Vagina (tissue), 2 donors: ENCODE data around the gene TNNT3. TPM values are rescaled to one million over a fixed set of nuclear protein-coding genes. Genes with fewer than 3 reads are reported as not detected.

Experiments
- DNase-seq, 2 donors: peaks; one replicate each; pipeline ENCODE4 v3.0.0-alpha.2; 2017; ENCODE audit errors: extremely low spot score in 2 of 2
- H3K27ac ChIP-seq: fragments of 200-600 bp; sonication (generic); one replicate; pipeline ENCODE4 v1.5.1; 2019
- H3K27me3 ChIP-seq: fragments of 200-600 bp; sonication (generic); one replicate; pipeline ENCODE4 v1.5.1; 2019
- H3K36me3 ChIP-seq, 2 donors: fragments of 200-600 bp; sonication (generic); one replicate each; pipeline ENCODE4 v1.5.1; 2017 to 2019
- H3K4me1 ChIP-seq: fragments of 200-600 bp; sonication (generic); one replicate; pipeline ENCODE4 v1.5.1; 2019
- H3K4me3 ChIP-seq, 2 donors: fragments of 200-600 bp; sonication (generic); 1 replicate in 1 of 2; 2 replicates in 1 of 2; pipeline ENCODE4 v1.5.1; 2016 to 2019
- H3K9me3 ChIP-seq: fragments of 200-600 bp; sonication (generic); one replicate; pipeline ENCODE4 v1.5.1; 2019
- CTCF ChIP-seq, 3 experiments: fragments of 450-650 bp in 2 of 3; fragments of 200-600 bp in 1 of 3; sonication (generic) in 1 of 3; IDR thresholded peaks; one replicate each; pipeline ENCODE4 v1.5.1; 2017 to 2019; ENCODE audit warnings: antibody characterized with exemption in 3 of 3, mild to moderate bottlenecking in 2 of 3, moderate library complexity in 2 of 3
- POLR2A ChIP-seq, 2 donors: fragments of 450-650 bp; IDR thresholded peaks; one replicate each; pipeline ENCODE4 v1.6.1; 2017; ENCODE audit warnings: antibody characterized with exemption in 2 of 2, mild to moderate bottlenecking in 2 of 2, moderate library complexity in 2 of 2
- POLR2AphosphoS5 ChIP-seq, 2 donors: sonication (generic); formaldehyde crosslinking; IDR thresholded peaks; one replicate each; pipeline ENCODE4 v1.9.0; 2017; ENCODE audit warnings: antibody characterized with exemption in 2 of 2, mild to moderate bottlenecking in 2 of 2, low read depth in 1 of 2; ENCODE audit not compliant: insufficient read depth in 1 of 2
- intact Hi-C: fragments of 100-400 bp; cut with DNase I; formaldehyde crosslinking; loops from one replicate; pipeline ENCODE4 v1.15.1; 2023
- total RNA-seq: library from RNA; depleted of rRNA; stranded (reverse); fragments of >200 nt; gene quantifications from one replicate; pipeline ENCODE4 v1.2.3, GENCODE V29; 2016

The TNNT3 gene
- total RNA-seq, 1 donor from 2014 or later = 20.4 TPM

GRCh38 chr11:1943977-1944376, 24.5 kb downstream of the TNNT3 start:
- TF ChIP-seq CTCF (IDR thresholded peaks at IDR 0.05) (no peak), POLR2A (IDR thresholded peaks at IDR 0.05) (no peak), POLR2AphosphoS5 (IDR thresholded peaks at IDR 0.05; ENCODE audit: insufficient read depth in 1 of 2, low read depth in 1 of 2) (no peak)
- DNase-seq = no peak
- intact Hi-C loops = no loop called here

GRCh38 chr11:1946812-1947484, 27.4 kb downstream of the TNNT3 start, which contains the start of gene MRPL23:
MRPL23 (plus strand) TSS chr11:1947332; CDS start chr11:1947363, 31 bp downstream.
- intact Hi-C loops = no loop called here
- Histone ChIP-seq H3K27me3 (no peaks in the 10 kb centered on the region), H3K27ac (no peak within 1 kb of the TSS), H3K4me3 (no peak within 1 kb of the TSS), H3K36me3 (no peaks in the 10 kb centered on the region), H3K4me1 (no peaks in the 10 kb centered on the region), H3K9me3 (no peaks in the 10 kb centered on the region)
- TF ChIP-seq POLR2AphosphoS5 (IDR thresholded peaks at IDR 0.05; ENCODE audit: insufficient read depth in 1 of 2, low read depth in 1 of 2) = no peak
- no peak for TF ChIP-seq CTCF (IDR thresholded peaks at IDR 0.05)
- TF ChIP-seq POLR2A (IDR thresholded peaks at IDR 0.05) = no peak
- no peak for DNase-seq

More at GRCh38 chr11:1943977-1944376, 24.5 kb downstream of the TNNT3 start:
- H3K4me1 ChIP-seq = peaks cover 3% of the 10 kb centered on the region
- H3K27me3 ChIP-seq = no peaks in the 10 kb centered on the region
- no peak overlapping the region for H3K4me3 ChIP-seq
- H3K36me3 ChIP-seq = no peaks in the 10 kb centered on the region
- no peaks in the 10 kb centered on the region for H3K9me3 ChIP-seq
- H3K27ac ChIP-seq = no peak overlapping the region

GRCh38 chr11:1947592-1948237, 28.2 kb downstream of the TNNT3 start:
- TF ChIP-seq POLR2A (IDR thresholded peaks at IDR 0.05) (no peak), POLR2AphosphoS5 (IDR thresholded peaks at IDR 0.05; ENCODE audit: insufficient read depth in 1 of 2, low read depth in 1 of 2) (no peak), CTCF (IDR thresholded peaks at IDR 0.05) (no peak)
- intact Hi-C loops = no loop called here
- DNase-seq = no peak
- Histone ChIP-seq H3K4me1 (no peaks in the 10 kb centered on the region), H3K27me3 (no peaks in the 10 kb centered on the region), H3K36me3 (no peaks in the 10 kb centered on the region), H3K27ac (no peak overlapping the region), H3K4me3 (no peak overlapping the region), H3K9me3 (no peaks in the 10 kb centered on the region)

GRCh38 chr11:1948389-1948788, 28.9 kb downstream of the TNNT3 start:
- no peaks in the 10 kb centered on the region for H3K9me3 ChIP-seq
- H3K36me3 ChIP-seq = no peaks in the 10 kb centered on the region
- no peaks in the 10 kb centered on the region for H3K27me3 ChIP-seq
- intact Hi-C loops = no loop called here
- TF ChIP-seq CTCF (IDR thresholded peaks at IDR 0.05) (no peak), POLR2AphosphoS5 (IDR thresholded peaks at IDR 0.05; ENCODE audit: insufficient read depth in 1 of 2, low read depth in 1 of 2) (no peak), POLR2A (IDR thresholded peaks at IDR 0.05) (no peak)
- no peak overlapping the region for H3K4me3 ChIP-seq
- H3K27ac ChIP-seq = no peak overlapping the region
- no peaks in the 10 kb centered on the region for H3K4me1 ChIP-seq
- no peak for DNase-seq

GRCh38 chr11:1949302-1949701, 29.8 kb downstream of the TNNT3 start:
- no peak overlapping the region for H3K27ac ChIP-seq
- no peaks in the 10 kb centered on the region for H3K4me1 ChIP-seq
- TF ChIP-seq POLR2AphosphoS5 (IDR thresholded peaks at IDR 0.05; ENCODE audit: insufficient read depth in 1 of 2, low read depth in 1 of 2) (no peak), POLR2A (IDR thresholded peaks at IDR 0.05) (no peak), CTCF (IDR thresholded peaks at IDR 0.05) (no peak)
- DNase-seq = no peak
- H3K9me3 ChIP-seq = no peaks in the 10 kb centered on the region
- H3K36me3 ChIP-seq = no peaks in the 10 kb centered on the region
- intact Hi-C loops = no loop called here
- H3K4me3 ChIP-seq = no peak overlapping the region
- no peaks in the 10 kb centered on the region for H3K27me3 ChIP-seq
